Measurements from ENCODE around the gene DCBLD2.

DCBLD2 gene

GRCh38 chr3:98788651-98789050 lies 112.8 kb downstream of the DCBLD2 start:
- no peak for DNase-seq

- no peak for DNase-seq
Measured at GRCh38 chr3:98787181-98787580, 114.3 kb downstream of the DCBLD2 start.

GRCh38 chr3:98786364-98787006 lies 115.0 kb downstream of the DCBLD2 start:
- no peak for DNase-seq

- DNase-seq = no peak
Measured at GRCh38 chr3:98784666-98785600, 116.6 kb downstream of the DCBLD2 start.

GRCh38 chr3:98784042-98784441 lies 117.5 kb downstream of the DCBLD2 start:
- DNase-seq = no peak

GRCh38 chr3:98782824-98783500 lies 118.5 kb downstream of the DCBLD2 start:
- no peak for DNase-seq

GRCh38 chr3:98780343-98780742 lies 121.2 kb downstream of the DCBLD2 start:
- DNase-seq = no peak

GRCh38 chr3:98779541-98780335 lies 121.8 kb downstream of the DCBLD2 start:
- no peak for DNase-seq

GRCh38 chr3:98778852-98779413 lies 122.6 kb downstream of the DCBLD2 start:
- DNase-seq = no peak

- no peak for DNase-seq
Measured at GRCh38 chr3:98778383-98778782, 123.1 kb downstream of the DCBLD2 start.

GRCh38 chr3:98777801-98778220 lies 123.7 kb downstream of the DCBLD2 start:
- no peak for DNase-seq

- DNase-seq = no peak
Measured at GRCh38 chr3:98777286-98777685, 124.2 kb downstream of the DCBLD2 start.

- no peak for DNase-seq
Measured at GRCh38 chr3:98776140-98776493, 125.4 kb downstream of the DCBLD2 start.

GRCh38 chr3:98775459-98776139 lies 125.9 kb downstream of the DCBLD2 start:
- DNase-seq = no peak

- no peak for DNase-seq
Measured at GRCh38 chr3:98772022-98772421, 129.5 kb downstream of the DCBLD2 start.

- no peak for DNase-seq
Measured at GRCh38 chr3:98770261-98771039, 131.0 kb downstream of the DCBLD2 start.

- DNase-seq = no peak
Measured at GRCh38 chr3:98769448-98769847, 132.0 kb downstream of the DCBLD2 start.

GRCh38 chr3:98768961-98769360 lies 132.5 kb downstream of the DCBLD2 start:
- DNase-seq = no peak

GRCh38 chr3:98766924-98767323 lies 134.6 kb downstream of the DCBLD2 start:
- DNase-seq = no peak

GRCh38 chr3:98765721-98766120 lies 135.8 kb downstream of the DCBLD2 start:
- no peak for DNase-seq

- no peak for DNase-seq
Measured at GRCh38 chr3:98764472-98764884, 137.0 kb downstream of the DCBLD2 start.
